Vagina (tissue), 2 donors: ENCODE data around the gene TSR1.

ENCODE experiments used
- CTCF ChIP-seq, 3 experiments: fragments of 450-650 bp in 2 of 3; fragments of 200-600 bp in 1 of 3; sonication (generic) in 1 of 3; IDR thresholded peaks; one replicate each; pipeline ENCODE4 v1.5.1; 2017 to 2019; ENCODE audit warnings: antibody characterized with exemption in 3 of 3, mild to moderate bottlenecking in 2 of 3, moderate library complexity in 2 of 3
- POLR2A ChIP-seq, 2 donors: fragments of 450-650 bp; IDR thresholded peaks; one replicate each; pipeline ENCODE4 v1.6.1; 2017; ENCODE audit warnings: antibody characterized with exemption in 2 of 2, mild to moderate bottlenecking in 2 of 2, moderate library complexity in 2 of 2
- POLR2AphosphoS5 ChIP-seq, 2 donors: sonication (generic); formaldehyde crosslinking; IDR thresholded peaks; one replicate each; pipeline ENCODE4 v1.9.0; 2017; ENCODE audit warnings: antibody characterized with exemption in 2 of 2, mild to moderate bottlenecking in 2 of 2, low read depth in 1 of 2; ENCODE audit not compliant: insufficient read depth in 1 of 2

GRCh38 chr17:2283302-2283701, 53.0 kb downstream of the TSR1 start:
- TF ChIP-seq POLR2AphosphoS5 (IDR thresholded peaks at IDR 0.05; ENCODE audit: insufficient read depth in 1 of 2, low read depth in 1 of 2) (no peak), CTCF (IDR thresholded peaks at IDR 0.05) (no peak), POLR2A (IDR thresholded peaks at IDR 0.05) (no peak)
